Retinal pigment epithelial cell (primary cell): ENCODE data around the gene APOL1.

Experiments used
- DNase-seq: peaks from one replicate; pipeline ENCODE4 v3.0.0-alpha.2; 2010; ENCODE audit warnings: low read depth
- H3K4me3 ChIP-seq: 2 replicates; pipeline ENCODE4 v1.5.1; 2011; ENCODE audit warnings: mild to moderate bottlenecking, low read length, control low read depth, moderate library complexity
- TF ChIP-seq, protein P1 (sequence below): conservative IDR thresholded peaks from 2 replicates; pipeline ENCODE4 v1.5.1; 2011; ENCODE audit warnings: low read depth, low read length, control low read depth, inconsistent platforms

APOL1 gene

DNA sequence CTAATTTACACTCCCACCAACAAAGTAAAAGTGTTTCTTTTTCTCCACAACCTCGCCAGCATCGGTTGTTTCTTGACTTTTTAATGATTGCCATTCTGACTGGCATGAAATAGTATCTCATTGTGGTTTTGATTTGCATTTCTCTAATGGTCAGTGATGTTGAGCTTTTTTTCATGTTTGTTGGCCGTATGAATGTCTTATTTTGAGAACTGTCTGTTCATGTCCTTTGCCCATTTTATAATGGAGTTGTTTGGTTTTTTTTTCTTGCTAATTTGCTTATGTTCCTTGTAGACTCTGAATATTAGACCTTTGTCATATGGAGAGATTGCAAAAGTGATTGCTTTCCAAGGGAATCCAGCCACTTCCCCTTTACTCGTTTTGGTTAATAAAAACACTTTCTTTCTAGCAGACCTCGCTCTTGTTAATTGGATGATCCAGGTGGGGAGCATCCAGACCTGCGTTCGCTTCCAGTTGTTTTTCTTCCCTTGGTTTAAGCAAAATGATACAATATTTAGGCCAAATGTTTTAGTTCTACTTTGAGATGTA, 34.2 kb upstream of the APOL1 start:
- DNase-seq: no peak
- TF ChIP-seq, protein P1, sequence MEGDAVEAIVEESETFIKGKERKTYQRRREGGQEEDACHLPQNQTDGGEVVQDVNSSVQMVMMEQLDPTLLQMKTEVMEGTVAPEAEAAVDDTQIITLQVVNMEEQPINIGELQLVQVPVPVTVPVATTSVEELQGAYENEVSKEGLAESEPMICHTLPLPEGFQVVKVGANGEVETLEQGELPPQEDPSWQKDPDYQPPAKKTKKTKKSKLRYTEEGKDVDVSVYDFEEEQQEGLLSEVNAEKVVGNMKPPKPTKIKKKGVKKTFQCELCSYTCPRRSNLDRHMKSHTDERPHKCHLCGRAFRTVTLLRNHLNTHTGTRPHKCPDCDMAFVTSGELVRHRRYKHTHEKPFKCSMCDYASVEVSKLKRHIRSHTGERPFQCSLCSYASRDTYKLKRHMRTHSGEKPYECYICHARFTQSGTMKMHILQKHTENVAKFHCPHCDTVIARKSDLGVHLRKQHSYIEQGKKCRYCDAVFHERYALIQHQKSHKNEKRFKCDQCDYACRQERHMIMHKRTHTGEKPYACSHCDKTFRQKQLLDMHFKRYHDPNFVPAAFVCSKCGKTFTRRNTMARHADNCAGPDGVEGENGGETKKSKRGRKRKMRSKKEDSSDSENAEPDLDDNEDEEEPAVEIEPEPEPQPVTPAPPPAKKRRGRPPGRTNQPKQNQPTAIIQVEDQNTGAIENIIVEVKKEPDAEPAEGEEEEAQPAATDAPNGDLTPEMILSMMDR: no peak
- no peak overlapping the region for H3K4me3 ChIP-seq

DNA sequence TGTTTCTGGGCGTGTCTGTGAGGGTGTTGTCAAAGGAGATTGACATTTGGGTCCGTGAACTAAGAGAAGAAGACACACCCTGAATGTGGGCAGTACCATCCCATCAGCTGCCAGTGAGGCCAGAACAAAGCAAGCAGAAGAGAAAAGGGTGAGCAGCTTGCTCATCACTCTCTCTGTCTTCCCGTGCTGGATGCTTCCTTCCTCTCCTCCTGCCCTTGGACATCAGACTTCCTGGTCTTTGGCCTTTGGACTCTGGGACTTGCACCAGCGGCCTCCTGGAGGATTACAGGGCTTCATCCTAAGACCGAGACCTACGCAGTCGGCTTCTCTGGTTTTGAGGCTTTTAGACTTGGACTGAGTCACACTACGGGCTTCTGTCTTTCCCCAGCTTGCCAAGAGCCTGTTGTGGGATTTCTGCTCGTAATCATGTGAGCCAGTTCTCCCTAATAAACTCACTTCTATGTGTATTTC, 32.4 kb upstream of the APOL1 start:
- no peak for DNase-seq
- H3K4me3 ChIP-seq: no peak overlapping the region
- TF ChIP-seq, protein P1: no peak

DNA sequence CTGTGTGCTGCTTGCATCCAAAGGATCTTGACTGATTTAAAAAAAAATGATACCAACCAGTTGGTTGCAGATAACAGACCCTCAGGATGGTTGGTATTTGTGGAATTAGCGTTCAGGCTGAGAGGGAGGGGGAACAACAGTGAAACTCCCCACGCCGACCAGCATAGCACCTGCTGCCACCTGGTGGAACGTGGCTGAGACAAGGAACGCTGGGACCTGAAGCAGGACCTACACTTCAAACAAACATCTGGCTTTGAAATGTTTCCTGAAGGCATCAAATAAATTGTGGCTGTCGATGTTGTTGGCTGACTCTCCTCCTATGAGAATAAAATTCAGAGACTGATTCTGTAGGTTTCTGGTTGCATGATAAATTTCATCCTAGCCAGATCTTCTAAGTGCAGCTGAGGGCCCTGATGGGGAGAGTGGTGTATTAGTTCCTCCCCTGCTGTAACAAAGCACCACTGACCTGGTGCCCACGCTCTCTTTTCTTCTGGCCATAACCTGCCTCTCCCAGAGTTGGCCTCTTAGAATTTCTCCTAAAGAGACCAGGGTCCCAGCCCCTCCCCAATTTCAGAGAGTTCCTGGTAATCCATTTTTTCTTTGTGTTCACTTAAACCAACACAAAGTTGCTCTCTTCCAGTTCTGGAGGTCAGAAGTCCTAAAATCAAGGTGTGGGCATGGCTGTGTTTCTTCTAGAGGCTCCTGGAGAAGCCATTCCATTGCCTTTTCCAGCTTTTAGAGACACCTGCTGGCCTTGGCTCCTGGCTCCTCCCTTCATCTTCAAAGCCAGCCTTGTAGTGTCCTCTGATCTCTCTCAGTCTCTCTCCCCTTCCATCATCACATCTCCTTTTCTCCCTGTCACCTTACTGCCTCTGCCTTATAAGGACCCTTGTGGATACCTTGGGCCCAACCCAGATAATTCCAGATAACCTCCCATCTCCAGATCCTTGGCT, 30.9 kb upstream of the APOL1 start:
- TF ChIP-seq, protein P1: peak; percentile 82
- no peak for DNase-seq
- no peak overlapping the region for H3K4me3 ChIP-seq

DNA sequence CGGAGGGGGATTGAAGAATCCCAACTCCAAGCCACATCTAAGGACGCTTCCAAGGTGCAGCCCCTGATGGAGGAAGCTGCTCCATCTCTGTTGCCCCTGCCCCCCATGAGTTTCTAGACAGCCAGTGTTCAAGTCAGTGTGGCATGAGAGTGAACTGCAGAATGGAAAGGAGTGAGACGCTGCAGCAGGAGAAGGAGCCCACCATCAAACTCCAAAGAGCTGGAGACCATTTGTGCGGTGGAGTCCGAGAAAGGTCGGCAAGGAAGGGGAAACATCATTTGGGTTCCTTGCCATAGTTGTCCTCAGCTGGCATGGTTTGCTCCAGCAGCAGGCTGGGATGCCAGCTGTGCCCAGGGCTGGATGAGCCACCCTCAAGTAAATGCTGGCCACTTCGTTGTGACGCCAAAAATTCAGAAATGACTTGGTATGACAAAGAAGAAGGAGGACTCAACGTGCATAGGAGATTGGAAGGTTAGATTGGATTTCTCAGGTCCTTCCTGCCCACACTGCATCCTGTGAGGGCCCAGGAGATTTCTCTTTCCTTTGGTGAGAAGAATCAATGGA, 30.0 kb upstream of the APOL1 start:
- TF ChIP-seq, protein P1: no peak
- DNase-seq: no peak
- no peak overlapping the region for H3K4me3 ChIP-seq

DNA sequence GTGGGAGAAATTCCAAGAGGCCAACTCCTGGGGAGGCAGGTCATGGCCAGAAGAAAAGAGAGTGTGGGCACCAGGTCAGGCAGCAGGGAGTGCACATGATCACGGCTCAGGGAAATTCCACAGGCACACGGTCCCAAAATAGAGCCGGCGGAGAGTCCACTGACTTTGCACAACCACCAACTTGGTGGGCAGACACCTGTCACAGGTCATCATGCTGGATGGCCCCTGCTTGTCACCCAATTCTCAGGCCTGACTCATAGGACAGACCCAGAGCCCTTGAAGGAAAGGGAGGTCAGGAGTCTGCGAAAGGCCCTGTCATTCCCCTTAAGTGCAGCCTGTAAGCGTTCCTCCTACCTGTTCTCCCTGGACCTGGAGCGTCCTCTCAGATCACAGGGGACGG, 29.4 kb upstream of the APOL1 start:
- DNase-seq: no peak
- no peak overlapping the region for H3K4me3 ChIP-seq
- TF ChIP-seq, protein P1: no peak

DNA sequence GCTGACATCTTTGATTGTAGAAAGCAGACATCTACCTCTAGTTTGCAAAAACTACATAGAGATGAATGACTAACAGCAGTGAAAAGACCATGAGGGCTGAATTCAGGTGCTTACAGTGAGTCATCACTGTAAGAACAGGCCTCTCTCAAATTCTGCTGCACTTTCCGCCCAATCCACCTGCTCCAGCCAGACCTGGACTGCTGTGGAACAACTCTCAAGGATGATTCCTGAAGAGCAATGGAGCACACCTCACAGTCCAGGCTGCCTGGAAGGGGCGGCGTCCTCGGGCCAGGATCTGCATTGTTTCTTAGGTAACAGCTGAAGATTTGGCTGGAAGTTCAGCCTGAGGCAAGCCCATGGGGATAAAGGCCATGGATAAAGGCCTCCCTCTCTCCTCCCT, 28.7 kb upstream of the APOL1 start:
- TF ChIP-seq, protein P1: no peak
- no peak for DNase-seq
- H3K4me3 ChIP-seq: no peak overlapping the region
